Measurements from ENCODE around the gene ZNF664. TPM values are rescaled to one million over a fixed set of nuclear protein-coding genes. Genes with fewer than 3 reads are reported as not detected.

The ZNF664 gene
- total RNA-seq, 4 donors from 2014 or later, result 120 to 187 (median 138) TPM

DNA sequence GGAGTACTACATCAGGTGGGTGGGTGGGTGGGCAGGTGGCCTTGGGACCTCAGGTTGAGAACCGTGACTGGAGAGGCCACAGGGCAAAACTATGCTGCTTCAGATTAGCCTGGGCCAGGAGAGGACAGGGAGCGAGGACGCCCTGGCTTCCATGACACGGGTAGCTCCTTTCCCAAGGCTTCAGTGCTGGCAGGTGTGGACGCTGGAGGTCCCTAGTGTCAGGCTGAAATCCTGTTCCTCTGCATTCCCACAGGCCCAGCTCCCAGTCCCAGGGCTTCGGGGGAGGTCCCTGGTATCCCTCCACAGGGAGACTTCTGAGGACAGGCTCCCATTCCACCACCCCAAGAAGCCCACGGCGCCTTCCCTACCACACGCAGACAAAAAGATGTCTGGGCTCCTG is 32.0 kb upstream of the ZNF664 start:
- intact Hi-C loops (cut with DNase I), result no loop called here
- no peak overlapping the region for H3K27ac ChIP-seq
- peaks cover 23 to 31% of the 10 kb centered on the region in 2 donors for H3K36me3 ChIP-seq

DNA sequence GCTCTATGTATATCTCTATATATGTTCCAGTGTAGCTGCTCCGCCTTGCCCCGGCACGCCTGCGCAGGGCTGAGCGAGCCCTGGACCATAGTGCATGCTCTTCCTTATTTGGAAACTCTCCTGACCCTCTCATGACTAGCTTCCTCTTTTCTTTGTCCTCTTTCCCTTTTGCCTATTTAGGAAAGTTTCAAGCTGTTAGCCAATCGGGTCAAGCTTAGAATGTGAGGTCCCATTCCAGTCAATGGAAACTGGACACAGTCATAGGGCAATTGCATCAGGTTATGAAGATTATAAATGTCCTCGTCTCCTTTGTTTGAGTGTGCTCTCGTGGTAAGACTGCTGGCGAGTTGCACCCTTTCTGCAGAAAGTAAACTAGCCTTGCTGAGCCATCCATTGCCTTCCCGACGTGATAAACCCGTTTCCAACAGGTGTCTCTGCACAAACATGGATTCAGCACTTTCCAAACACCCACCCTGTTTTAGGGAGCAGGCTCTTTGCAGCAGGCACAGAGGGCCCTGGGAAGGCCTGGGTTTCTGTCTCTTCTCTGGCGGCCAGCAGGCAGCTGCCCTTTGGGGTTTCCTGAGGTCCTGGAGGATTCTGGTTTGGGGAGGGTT is 31.3 kb upstream of the ZNF664 start:
- Histone ChIP-seq H3K36me3 (peaks cover 18 to 24% of the 10 kb centered on the region in 2 donors), H3K27me3 (no peaks in the 10 kb centered on the region), H3K4me1 (peaks cover 4 to 29% of the 10 kb centered on the region in 2 donors), H3K4me3 (replicated peaks in 1 of 3) (no peak overlapping the region), H3K27ac (no peak overlapping the region), H3K9me3 (no peaks in the 10 kb centered on the region)
- no peak for DNase-seq
- 88 to 93% methylated on average over 10 to 13 of the region's 13 CpGs for WGBS, 2 donors
- intact Hi-C loops (cut with DNase I), result no loop called here
- TF ChIP-seq, protein P1, sequence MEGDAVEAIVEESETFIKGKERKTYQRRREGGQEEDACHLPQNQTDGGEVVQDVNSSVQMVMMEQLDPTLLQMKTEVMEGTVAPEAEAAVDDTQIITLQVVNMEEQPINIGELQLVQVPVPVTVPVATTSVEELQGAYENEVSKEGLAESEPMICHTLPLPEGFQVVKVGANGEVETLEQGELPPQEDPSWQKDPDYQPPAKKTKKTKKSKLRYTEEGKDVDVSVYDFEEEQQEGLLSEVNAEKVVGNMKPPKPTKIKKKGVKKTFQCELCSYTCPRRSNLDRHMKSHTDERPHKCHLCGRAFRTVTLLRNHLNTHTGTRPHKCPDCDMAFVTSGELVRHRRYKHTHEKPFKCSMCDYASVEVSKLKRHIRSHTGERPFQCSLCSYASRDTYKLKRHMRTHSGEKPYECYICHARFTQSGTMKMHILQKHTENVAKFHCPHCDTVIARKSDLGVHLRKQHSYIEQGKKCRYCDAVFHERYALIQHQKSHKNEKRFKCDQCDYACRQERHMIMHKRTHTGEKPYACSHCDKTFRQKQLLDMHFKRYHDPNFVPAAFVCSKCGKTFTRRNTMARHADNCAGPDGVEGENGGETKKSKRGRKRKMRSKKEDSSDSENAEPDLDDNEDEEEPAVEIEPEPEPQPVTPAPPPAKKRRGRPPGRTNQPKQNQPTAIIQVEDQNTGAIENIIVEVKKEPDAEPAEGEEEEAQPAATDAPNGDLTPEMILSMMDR (IDR thresholded peaks at IDR 0.05), result no peak
- no peak for TF ChIP-seq POLR2A (IDR thresholded peaks at IDR 0.05)

More for the DNA sequence above, 32.0 kb upstream of the ZNF664 start:
- H3K4me3 ChIP-seq (replicated peaks in 1 of 3), result no peak overlapping the region
- no peaks in the 10 kb centered on the region for H3K9me3 ChIP-seq
- 94 to 98% methylated on average over 4 to 9 of the region's 9 CpGs for WGBS, 2 donors
- H3K27me3 ChIP-seq, result no peaks in the 10 kb centered on the region
- peaks cover 0 to 22% of the 10 kb centered on the region in 2 donors for H3K4me1 ChIP-seq
- no peak for DNase-seq
- no peak for TF ChIP-seq POLR2A (IDR thresholded peaks at IDR 0.05)
- TF ChIP-seq, protein P1 (IDR thresholded peaks at IDR 0.05), result no peak

GRCh38 chr12:123942238-123942653 is 30.8 kb upstream of the ZNF664 start:
- no peaks in the 10 kb centered on the region for H3K9me3 ChIP-seq
- no peak overlapping the region for H3K4me3 ChIP-seq (replicated peaks in 1 of 3)
- no peak overlapping the region for H3K27ac ChIP-seq
- H3K36me3 ChIP-seq, result peaks cover 16 to 18% of the 10 kb centered on the region in 2 donors
- no peaks in the 10 kb centered on the region for H3K27me3 ChIP-seq
- 90 to 95% methylated on average over 10 of the region's 10 CpGs for WGBS, 2 donors
- DNase-seq, result no peak
- TF ChIP-seq, protein P1 (IDR thresholded peaks at IDR 0.05), result no peak
- no peak for TF ChIP-seq POLR2A (IDR thresholded peaks at IDR 0.05)
- H3K4me1 ChIP-seq, result peaks cover 9 to 30% of the 10 kb centered on the region in 2 donors
- intact Hi-C loops (cut with DNase I), result no loop called here

DNA sequence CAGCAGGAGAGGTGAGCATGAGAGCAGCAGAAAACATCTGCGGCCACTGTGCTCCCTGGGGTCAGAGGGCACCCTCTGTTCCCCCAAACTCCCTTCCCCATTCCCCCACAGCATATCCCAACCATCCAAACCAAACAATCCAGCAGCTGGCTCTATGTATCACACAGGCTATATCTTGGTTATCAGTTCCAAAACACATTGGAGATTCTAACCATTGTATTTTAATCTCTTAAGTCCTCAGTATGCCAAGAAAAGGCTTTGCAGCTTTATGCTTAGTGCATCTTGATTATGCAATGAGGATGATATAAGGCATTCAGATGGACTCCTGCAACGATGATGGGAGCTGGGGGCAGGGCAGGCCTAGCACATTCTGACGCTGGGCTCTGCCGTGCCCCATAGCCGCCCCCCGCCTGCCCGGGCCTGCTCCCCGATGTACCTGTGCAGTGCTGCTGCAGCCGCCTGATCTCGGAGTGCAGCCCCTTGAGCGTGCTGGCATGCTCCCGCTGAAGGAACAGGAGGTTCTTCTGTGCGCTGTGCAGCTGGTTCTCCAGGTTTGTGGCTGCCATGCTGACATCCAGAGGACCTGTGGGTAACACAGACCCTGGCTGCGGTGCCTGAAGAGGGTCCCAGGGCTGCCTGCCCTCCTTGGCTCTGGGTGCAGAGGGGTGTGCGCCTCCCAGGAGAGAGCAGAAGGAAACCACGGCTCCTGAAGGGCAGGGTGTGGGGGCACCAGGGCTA is 29.9 kb upstream of the ZNF664 start:
- WGBS, 2 donors, result 93 to 95% methylated on average over 10 to 11 of the region's 16 CpGs
- Histone ChIP-seq H3K9me3 (no peaks in the 10 kb centered on the region), H3K4me3 (replicated peaks in 1 of 3) (no peak overlapping the region), H3K27me3 (no peaks in the 10 kb centered on the region), H3K4me1 (peaks cover 9 to 28% of the 10 kb centered on the region in 2 donors), H3K27ac (no peak overlapping the region), H3K36me3 (peaks cover 16 to 18% of the 10 kb centered on the region in 2 donors)
- no peak for TF ChIP-seq POLR2A (IDR thresholded peaks at IDR 0.05)
- TF ChIP-seq, protein P1 (IDR thresholded peaks at IDR 0.05), result no peak
- intact Hi-C loops (cut with DNase I), result no loop called here
- no peak for DNase-seq

DNA sequence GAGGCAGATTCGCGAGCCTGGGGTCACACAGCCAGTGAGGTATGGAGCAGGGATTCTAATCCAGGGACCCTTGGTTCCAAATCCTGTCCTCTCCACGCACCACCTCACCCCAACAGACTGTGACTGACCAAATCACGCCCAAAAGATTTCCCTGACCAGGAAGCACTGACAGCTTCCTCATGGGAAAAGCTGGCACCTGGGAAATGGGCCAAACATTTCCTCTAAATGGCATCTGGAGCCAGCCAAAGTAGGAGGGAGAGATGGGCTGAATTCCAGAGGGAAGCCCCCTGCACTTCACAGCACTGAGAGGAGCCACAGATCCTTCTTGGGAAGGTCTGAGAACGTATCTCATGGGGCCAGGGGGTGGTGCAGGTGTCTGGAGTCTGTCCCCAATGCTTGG is 29.2 kb upstream of the ZNF664 start:
- no peak overlapping the region for H3K4me3 ChIP-seq (replicated peaks in 1 of 3)
- peaks cover 16 to 18% of the 10 kb centered on the region in 2 donors for H3K36me3 ChIP-seq
- no peak for TF ChIP-seq POLR2A (IDR thresholded peaks at IDR 0.05)
- TF ChIP-seq, protein P1 (IDR thresholded peaks at IDR 0.05), result no peak
- WGBS, 2 donors, result 92 to 95% methylated on average over 5 of the region's 5 CpGs
- no peak overlapping the region for H3K27ac ChIP-seq
- DNase-seq, result no peak
- H3K27me3 ChIP-seq, result no peaks in the 10 kb centered on the region
- peaks cover 9 to 27% of the 10 kb centered on the region in 2 donors for H3K4me1 ChIP-seq
- no peaks in the 10 kb centered on the region for H3K9me3 ChIP-seq
- intact Hi-C loops (cut with DNase I), result no loop called here

All from thyroid gland (tissue), 4 donors.